ENCODE data around the gene RELT.

Gene RELT

GRCh38 chr11:73330569-73331093 is 45.6 kb upstream of the RELT start:
- no peak overlapping the region for H3K4me3 ChIP-seq (ENCODE audit: low read length in 2 of 2)
- DNase-seq (ENCODE audit: low spot score): no peak
- H2AK5ac ChIP-seq (ENCODE audit: low read depth, low read length): peak overlapping the region; percentile 93

GRCh38 chr11:73331138-73331916 is 44.9 kb upstream of the RELT start:
- H3K18ac ChIP-seq (ENCODE audit: low read length): peak overlapping the region; percentile 95
- H4K8ac ChIP-seq (ENCODE audit: low read depth, low read length): no peak overlapping the region
- H3K4me2 ChIP-seq (ENCODE audit: insufficient read depth, low read length, poor library complexity, severe bottlenecking): peak overlapping the region; percentile 37
- no peak overlapping the region for H3K23ac ChIP-seq (ENCODE audit: low read depth, low read length, poor library complexity)
- DNase-seq (ENCODE audit: low spot score): peak; percentile 87
- no CpG with 5 or more reads among the region's 4 CpGs for WGBS, 2 donors (ENCODE audit: extremely low coverage in 2 of 2, insufficient read length in 2 of 2, insufficient replicate concordance in 1 of 2)
- peaks cover 4 to 18% of the 10 kb centered on the region in 2 donors for H3K36me3 ChIP-seq (replicated peaks in 1 of 2; ENCODE audit: control insufficient read depth in 2 of 2, insufficient read depth in 2 of 2, low read length in 2 of 2)
- H3K4ac ChIP-seq (ENCODE audit: low read length): no peak overlapping the region
- no peak overlapping the region for H3K14ac ChIP-seq (ENCODE audit: low read length)
- peak overlapping the region; percentile 0 for H3K9ac ChIP-seq (ENCODE audit: low read depth, low read length, poor library complexity)
- H3K27ac ChIP-seq (replicated peaks; ENCODE audit: low read length): peak overlapping the region; percentile 86
- peak overlapping the region; percentile 97 for H2BK5ac ChIP-seq (ENCODE audit: low read length)
- peak overlapping the region; percentile 94 for H4K91ac ChIP-seq (ENCODE audit: low read depth, low read length, poor library complexity)
- H2AFZ ChIP-seq (ENCODE audit: low read length): no peak overlapping the region
- peak overlapping the region; percentile 93 for H2AK5ac ChIP-seq (ENCODE audit: low read depth, low read length)
- H3K9me3 ChIP-seq (replicated peaks in 1 of 2; ENCODE audit: control insufficient read depth in 2 of 2, insufficient read depth in 1 of 2, low read depth in 1 of 2, low read length in 2 of 2): no peaks in the 10 kb centered on the region
- no peaks in the 10 kb centered on the region for H3K27me3 ChIP-seq (ENCODE audit: control insufficient read depth in 3 of 3, insufficient read depth in 3 of 3, low read depth in 1 of 3, low read length in 3 of 3)
- peak overlapping the region; percentile 85 for H2BK12ac ChIP-seq (ENCODE audit: low read length)
- peak overlapping the region; percentile 75 for H2BK120ac ChIP-seq (ENCODE audit: low read depth, low read length)
- H2BK15ac ChIP-seq (ENCODE audit: low read length): peak overlapping the region; percentile 65
- no peak overlapping the region for H3K4me3 ChIP-seq (ENCODE audit: low read length in 2 of 2)
- peaks cover 66 to 69% of the 10 kb centered on the region in 2 donors for H3K4me1 ChIP-seq (ENCODE audit: control insufficient read depth in 2 of 2, insufficient read depth in 1 of 2, low read depth in 1 of 2, low read length in 2 of 2)
- H3K79me1 ChIP-seq (ENCODE audit: low read depth, low read length): peaks cover 7% of the 10 kb centered on the region

More at GRCh38 chr11:73330569-73331093, 45.6 kb upstream of the RELT start:
- peak overlapping the region; percentile 96 for H2BK5ac ChIP-seq (ENCODE audit: low read length)
- peak overlapping the region; percentile 76 for H3K27ac ChIP-seq (replicated peaks; ENCODE audit: low read length)
- no peak overlapping the region for H2BK15ac ChIP-seq (ENCODE audit: low read length)
- no peak overlapping the region for H2BK12ac ChIP-seq (ENCODE audit: low read length)
- peak overlapping the region; percentile 92 for H3K18ac ChIP-seq (ENCODE audit: low read length)
- WGBS, 2 donors (ENCODE audit: extremely low coverage in 2 of 2, insufficient read length in 2 of 2, insufficient replicate concordance in 1 of 2): no CpG with 5 or more reads among the region's 3 CpGs
- H3K9me3 ChIP-seq (replicated peaks in 1 of 2; ENCODE audit: control insufficient read depth in 2 of 2, insufficient read depth in 1 of 2, low read depth in 1 of 2, low read length in 2 of 2): no peaks in the 10 kb centered on the region
- no peaks in the 10 kb centered on the region for H3K27me3 ChIP-seq (ENCODE audit: control insufficient read depth in 3 of 3, insufficient read depth in 3 of 3, low read depth in 1 of 3, low read length in 3 of 3)
- H4K91ac ChIP-seq (ENCODE audit: low read depth, low read length, poor library complexity): peak overlapping the region; percentile 94
- peak overlapping the region; percentile 22 for H3K4me2 ChIP-seq (ENCODE audit: insufficient read depth, low read length, poor library complexity, severe bottlenecking)
- H2BK120ac ChIP-seq (ENCODE audit: low read depth, low read length): peak overlapping the region; percentile 75
- no peak overlapping the region for H3K14ac ChIP-seq (ENCODE audit: low read length)
- H4K8ac ChIP-seq (ENCODE audit: low read depth, low read length): no peak overlapping the region
- no peak overlapping the region for H2AFZ ChIP-seq (ENCODE audit: low read length)
- peaks cover 5% of the 10 kb centered on the region for H3K79me1 ChIP-seq (ENCODE audit: low read depth, low read length)
- peaks cover 66 to 69% of the 10 kb centered on the region in 2 donors for H3K4me1 ChIP-seq (ENCODE audit: control insufficient read depth in 2 of 2, insufficient read depth in 1 of 2, low read depth in 1 of 2, low read length in 2 of 2)
- peaks cover 1 to 18% of the 10 kb centered on the region in 2 donors for H3K36me3 ChIP-seq (replicated peaks in 1 of 2; ENCODE audit: control insufficient read depth in 2 of 2, insufficient read depth in 2 of 2, low read length in 2 of 2)
- H3K9ac ChIP-seq (ENCODE audit: low read depth, low read length, poor library complexity): peak overlapping the region; percentile 0
- no peak overlapping the region for H3K23ac ChIP-seq (ENCODE audit: low read depth, low read length, poor library complexity)
- H3K4ac ChIP-seq (ENCODE audit: low read length): no peak overlapping the region

GRCh38 chr11:73333173-73333572 is 43.0 kb upstream of the RELT start:
- no CpG with 5 or more reads among the region's 11 CpGs for WGBS, 2 donors (ENCODE audit: extremely low coverage in 2 of 2, insufficient read length in 2 of 2, insufficient replicate concordance in 1 of 2)
- Histone ChIP-seq H3K4me2 (ENCODE audit: insufficient read depth, low read length, poor library complexity, severe bottlenecking) (no peak overlapping the region), H2BK15ac (ENCODE audit: low read length) (peak overlapping the region; percentile 42), H3K9me3 (replicated peaks in 1 of 2; ENCODE audit: control insufficient read depth in 2 of 2, insufficient read depth in 1 of 2, low read depth in 1 of 2, low read length in 2 of 2) (no peaks in the 10 kb centered on the region), H3K18ac (ENCODE audit: low read length) (peak overlapping the region; percentile 11), H3K27me3 (ENCODE audit: control insufficient read depth in 3 of 3, insufficient read depth in 3 of 3, low read depth in 1 of 3, low read length in 3 of 3) (no peaks in the 10 kb centered on the region), H2BK12ac (ENCODE audit: low read length) (peak overlapping the region; percentile 8), H3K4me3 (ENCODE audit: low read length in 2 of 2) (no peak overlapping the region), H3K27ac (replicated peaks; ENCODE audit: low read length) (peak overlapping the region; percentile 43), H3K36me3 (replicated peaks in 1 of 2; ENCODE audit: control insufficient read depth in 2 of 2, insufficient read depth in 2 of 2, low read length in 2 of 2) (peaks cover 7 to 10% of the 10 kb centered on the region in 2 donors), H2AK5ac (ENCODE audit: low read depth, low read length) (peak overlapping the region; percentile 50), H4K8ac (ENCODE audit: low read depth, low read length) (no peak overlapping the region), H2AFZ (ENCODE audit: low read length) (no peak overlapping the region), H4K91ac (ENCODE audit: low read depth, low read length, poor library complexity) (peak overlapping the region; percentile 64), H3K4ac (ENCODE audit: low read length) (no peak overlapping the region), H3K9ac (ENCODE audit: low read depth, low read length, poor library complexity) (no peak overlapping the region), H3K4me1 (ENCODE audit: control insufficient read depth in 2 of 2, insufficient read depth in 1 of 2, low read depth in 1 of 2, low read length in 2 of 2) (peaks cover 61 to 66% of the 10 kb centered on the region in 2 donors), H2BK5ac (ENCODE audit: low read length) (no peak overlapping the region), H3K23ac (ENCODE audit: low read depth, low read length, poor library complexity) (peak overlapping the region; percentile 1), H3K14ac (ENCODE audit: low read length) (peak overlapping the region; percentile 2), H2BK120ac (ENCODE audit: low read depth, low read length) (peak overlapping the region; percentile 56), H3K79me1 (ENCODE audit: low read depth, low read length) (peaks cover 8% of the 10 kb centered on the region)
- DNase-seq (ENCODE audit: low spot score): no peak

Data from neuronal stem cell (in vitro differentiated cells).